ENCODE results near the gene SKAP1.
"Not testable (repeated sequence)": the region's sequence is repeated elsewhere in the genome, so short reads cannot be mapped to it uniquely, and the experiment has no call there.

Gene SKAP1

DNA sequence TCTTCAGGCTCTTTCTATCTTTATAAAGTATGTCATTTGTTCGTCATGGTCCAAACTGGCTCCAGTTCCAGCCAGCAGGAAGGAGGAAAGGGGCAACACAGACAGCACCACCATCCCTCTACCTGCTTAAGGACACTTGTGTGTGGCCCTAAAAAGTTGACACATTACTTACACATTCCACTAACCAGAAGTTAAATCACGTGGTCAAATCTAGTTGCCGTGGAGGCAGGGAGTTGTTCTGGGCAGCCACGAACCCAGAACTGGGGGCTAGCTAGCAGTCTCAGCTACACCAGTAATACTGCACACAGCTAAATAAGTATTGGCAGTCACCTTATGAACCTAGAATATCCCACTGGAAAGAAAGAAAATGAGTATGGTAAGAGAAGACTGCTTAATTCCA lies 218.2 kb downstream of the SKAP1 start:
- DNase-seq (ENCODE audit: low read depth in 2 of 2): no peak

DNA sequence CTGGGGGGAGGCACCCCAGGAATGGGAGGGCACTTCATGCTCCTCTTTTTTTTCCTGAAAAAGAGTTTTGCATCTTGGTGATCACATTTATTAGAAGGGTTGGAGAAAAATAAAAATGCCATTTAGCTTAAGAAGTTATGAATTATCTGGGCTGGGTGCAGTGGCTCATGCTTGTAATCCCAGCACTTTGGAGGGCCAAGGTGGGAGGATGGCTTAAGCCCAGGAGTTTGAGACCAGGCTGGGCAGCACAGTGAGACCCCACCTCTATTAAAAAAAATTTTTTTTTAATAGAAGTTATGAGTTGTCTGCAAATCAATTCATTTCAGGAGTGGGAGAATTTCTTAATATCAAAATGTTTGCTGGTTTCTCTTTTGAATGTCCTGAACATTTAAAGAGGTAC lies 219.0 kb downstream of the SKAP1 start:
- no peak for DNase-seq (ENCODE audit: low read depth in 2 of 2)

DNA sequence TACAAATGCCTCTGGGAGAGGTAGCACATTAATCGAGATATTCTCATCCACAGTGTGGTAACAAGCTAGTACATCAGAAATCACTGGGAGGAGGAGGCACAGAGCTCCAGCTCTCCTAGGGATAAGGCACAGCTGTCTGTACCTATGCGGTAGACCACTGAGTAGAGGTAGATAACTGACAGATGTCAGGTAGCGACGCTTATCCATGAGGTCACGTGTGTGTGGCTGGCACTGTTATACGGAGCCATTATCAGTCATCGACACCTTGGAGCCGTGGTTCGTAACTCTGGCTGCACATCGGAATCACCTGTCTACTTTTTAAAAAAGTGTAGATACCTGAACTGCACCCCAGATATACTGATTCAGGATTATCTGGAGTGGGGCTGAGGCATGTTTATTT lies 220.0 kb downstream of the SKAP1 start:
- DNase-seq (ENCODE audit: low read depth in 2 of 2): no peak

DNA sequence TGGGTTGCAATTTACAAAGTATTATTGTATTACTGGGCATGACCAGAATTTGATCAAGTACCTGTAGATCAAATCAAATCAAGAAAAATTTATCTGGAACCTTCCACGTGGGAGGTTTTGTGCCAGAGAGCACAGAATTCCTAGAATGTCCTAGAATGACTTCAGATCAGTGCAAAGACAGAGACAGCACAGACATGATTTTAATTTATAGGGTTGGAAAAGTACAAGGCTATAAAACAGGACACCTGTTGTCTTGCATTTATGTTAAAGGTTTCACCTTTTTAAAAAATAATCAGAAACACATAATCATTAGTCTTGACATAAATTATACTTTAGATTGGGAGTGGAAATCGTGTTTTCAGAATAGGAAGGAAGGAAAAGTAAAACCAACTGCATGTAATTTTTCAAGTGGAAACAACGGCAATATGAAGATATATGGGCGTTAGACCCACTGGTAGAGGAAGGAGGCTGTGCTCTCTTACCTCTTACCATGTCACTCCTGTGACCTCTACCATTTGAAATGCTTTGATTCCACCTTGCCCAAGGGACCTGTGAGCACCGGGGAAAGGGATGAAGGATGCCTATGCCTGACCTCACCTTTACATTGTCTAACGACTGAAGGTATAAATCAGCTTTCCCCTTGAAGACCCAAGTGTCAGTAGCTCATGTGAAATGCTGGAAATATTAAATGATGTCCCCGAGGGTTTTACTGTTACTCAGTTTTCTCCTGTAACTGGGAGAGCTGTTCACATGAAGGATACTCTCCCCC lies 222.1 kb downstream of the SKAP1 start:
- DNase-seq (ENCODE audit: low read depth in 2 of 2): no peak

DNA sequence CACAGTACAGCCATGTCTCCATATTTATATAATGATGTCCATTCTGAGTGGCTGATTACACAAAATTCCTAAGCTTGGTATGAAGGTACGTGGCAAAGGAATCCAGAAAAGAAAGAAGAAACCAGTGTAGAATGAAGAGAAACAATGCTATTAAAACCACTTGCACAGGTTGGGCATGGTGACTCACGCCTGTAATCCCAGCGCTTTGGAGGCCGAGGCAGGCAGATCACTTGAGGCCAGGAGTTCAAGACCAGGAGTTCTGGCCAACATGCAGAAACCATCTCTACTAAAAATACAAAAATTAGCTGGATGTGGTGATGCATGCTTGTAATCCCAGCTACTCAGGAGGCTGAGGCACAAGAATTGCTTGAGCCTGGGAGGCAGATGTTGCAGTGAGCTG lies 223.0 kb downstream of the SKAP1 start:
- not testable (repeated sequence) for DNase-seq (ENCODE audit: low read depth in 2 of 2)

DNA sequence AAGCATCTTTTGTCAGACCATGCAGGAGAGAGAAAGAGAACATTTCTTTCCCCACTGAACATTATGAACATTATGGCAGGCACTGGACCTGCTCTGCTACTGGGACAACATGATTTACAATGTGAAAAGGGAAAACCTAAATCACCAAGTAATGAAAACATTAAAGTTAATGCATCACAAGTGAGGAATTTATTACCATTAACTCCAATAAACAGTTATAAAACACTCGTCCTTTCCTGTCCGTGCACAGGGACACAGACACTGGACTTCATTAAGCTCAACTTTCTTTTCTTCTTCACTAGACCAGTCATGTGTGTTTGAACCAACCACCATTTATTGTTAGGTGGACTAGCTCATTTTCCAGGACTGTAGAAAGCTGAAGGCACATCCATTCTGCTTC lies 227.1 kb downstream of the SKAP1 start:
- DNase-seq (ENCODE audit: low read depth in 2 of 2): no peak

DNA sequence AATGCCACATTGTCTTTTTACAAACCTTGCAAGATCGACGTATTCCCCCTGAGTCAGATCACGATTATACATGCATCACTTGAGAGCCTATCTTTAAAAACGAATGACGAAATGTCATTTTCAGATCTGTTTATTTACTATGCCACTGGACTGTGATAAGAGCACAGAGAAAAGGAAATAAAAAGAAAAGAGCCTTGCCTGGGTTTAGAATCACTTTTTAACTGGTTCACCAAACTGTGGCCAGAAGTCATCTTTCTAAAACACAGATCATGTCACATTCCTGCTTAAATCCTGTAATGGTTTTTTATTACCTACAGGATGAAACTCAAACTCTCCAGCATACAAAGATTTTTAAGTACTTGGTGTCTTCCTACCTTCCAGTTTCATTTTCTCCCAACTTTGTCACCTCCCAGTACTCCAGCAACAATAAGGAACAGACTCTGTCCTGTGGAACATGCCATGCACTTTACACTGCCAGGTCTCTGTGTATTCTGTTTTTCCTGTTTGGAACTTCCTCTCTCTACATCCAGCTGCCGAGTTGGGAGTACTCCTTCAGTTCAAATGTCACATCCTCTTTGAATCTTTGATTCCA lies 231.0 kb downstream of the SKAP1 start:
- DNase-seq (ENCODE audit: low read depth in 2 of 2): no peak

DNA sequence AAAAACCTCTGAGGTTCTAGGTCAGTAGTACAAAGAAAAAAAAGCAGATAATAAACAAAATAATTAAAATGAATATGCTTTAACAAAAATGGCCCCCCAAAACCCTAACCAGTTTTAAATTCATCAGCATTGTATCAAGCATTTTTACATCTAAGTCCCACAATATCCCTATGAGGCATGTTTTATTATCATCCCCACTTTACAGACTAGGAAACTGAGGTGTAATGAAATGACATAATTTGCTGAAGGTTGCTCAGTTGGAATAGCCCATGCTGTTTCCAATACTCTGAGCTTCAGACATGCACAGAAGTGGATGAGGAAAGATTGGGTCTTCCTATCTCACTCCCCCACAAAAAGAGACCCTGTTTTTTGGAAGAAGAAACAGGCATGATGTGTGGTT lies 234.1 kb downstream of the SKAP1 start:
- DNase-seq (ENCODE audit: low read depth in 2 of 2): no peak

DNA sequence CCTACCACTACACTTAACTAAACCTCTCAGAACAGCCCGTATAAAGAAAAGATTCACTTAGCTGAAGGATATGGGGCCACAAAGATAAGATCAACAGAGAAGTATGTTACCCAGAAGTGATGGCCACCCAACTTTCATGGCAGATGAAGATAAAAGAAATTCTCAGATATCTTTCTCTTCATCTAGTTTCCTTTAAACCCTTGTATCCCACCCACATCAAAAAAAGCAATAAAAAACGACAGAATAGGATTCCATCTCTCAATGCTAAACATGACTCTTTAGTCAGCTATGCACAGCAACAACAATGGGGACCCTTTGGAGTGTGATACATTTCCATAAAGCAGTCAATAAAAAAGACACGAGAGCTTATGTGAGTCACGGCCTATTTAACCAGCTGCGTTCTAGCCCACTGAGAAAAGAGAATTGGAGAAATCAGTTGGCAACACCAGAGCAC lies 235.9 kb downstream of the SKAP1 start:
- no peak for DNase-seq (ENCODE audit: low read depth in 2 of 2)

DNA sequence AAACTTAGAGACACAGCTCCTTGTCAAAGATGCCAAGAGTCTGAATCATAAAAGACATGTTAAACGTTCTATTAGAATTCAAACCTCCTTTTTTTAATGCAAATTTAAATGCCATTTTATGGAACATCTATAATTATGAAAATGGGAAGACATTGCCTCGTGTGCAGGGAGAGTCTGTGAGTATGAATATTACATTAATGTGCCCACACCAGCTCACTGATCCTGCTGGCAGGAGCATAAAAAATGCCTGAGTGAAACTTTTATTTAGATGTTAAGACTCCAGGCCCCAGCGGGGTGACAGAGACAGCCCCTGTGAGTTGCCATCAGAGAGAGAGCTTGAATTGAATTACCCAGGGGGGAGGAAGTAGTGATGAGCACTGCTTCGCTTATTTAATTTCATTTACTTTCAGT lies 237.7 kb downstream of the SKAP1 start:
- DNase-seq (ENCODE audit: low read depth in 2 of 2): no peak

DNA sequence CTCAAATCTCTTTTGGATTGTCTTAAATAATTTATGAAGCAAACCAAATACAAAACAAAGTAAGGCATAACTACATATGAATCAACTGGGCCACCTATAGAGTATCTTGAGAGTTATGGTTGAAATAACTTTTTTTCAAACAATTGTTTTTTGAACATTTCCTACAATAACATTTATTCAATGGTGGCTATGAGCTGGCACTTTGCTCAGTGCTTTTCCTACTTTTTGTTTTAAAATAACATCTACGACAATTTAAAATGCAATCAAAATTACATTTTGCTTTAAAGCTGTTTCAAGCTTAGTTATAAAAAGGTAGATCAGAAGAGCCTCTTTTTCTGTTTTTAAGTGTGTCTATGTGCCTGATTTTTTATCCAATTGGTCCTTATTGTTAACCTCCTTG lies 238.7 kb downstream of the SKAP1 start:
- no peak for DNase-seq (ENCODE audit: low read depth in 2 of 2)

DNA sequence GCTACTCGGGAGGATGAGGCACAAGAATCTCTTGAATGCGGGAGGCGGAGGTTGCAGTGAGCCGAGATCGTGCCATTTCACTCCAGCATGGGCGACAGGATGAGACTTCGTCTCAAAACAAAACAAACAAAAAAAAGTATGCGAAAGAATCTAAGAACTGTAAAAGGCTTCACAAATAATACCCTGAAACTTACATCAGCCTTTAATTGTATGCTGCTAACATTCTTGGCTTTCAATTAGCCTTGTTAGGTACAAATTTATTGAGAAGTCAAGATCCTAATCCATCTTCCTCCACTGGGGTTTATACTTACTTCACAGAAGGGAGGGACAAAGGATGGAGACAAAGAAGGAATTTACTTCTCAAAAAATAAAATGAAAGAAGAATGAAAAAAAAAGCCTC lies 239.1 kb downstream of the SKAP1 start:
- DNase-seq (ENCODE audit: low read depth in 2 of 2): no peak

DNA sequence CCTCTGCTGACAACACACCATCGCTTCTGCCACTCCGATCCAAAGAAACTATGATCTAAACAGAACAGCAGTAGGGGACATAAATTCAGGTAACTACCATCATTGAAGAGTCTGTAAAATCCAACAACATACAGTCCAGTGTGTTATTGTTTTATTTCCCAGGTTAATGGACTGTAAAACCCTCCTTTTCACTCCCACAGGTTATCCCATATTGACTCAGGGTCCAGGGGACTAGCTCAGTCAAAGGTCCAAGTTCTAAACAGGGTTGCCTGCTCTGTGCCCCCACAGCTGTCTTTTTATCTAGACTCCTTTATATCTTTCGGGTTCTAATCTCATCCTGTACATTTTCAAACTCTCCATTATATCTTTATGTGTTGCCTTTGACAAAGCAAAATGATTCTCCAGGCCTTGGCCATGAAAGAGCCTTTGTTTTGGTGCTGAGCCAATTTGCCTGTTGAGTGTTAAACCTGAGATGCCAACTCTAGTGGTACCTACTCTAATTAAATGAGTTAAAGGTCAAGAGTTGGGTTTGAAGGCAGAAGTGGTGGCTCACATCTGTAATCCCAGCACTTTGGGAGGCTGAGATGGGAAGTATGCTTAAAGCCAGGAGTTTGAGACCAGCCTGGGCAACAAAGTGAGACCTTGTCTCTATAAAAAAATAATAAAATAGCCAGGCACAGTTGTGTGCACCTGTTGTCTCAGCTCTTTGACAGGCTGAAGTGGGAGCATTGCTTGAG lies 242.0 kb downstream of the SKAP1 start:
- DNase-seq (ENCODE audit: low read depth in 2 of 2): no peak

DNA sequence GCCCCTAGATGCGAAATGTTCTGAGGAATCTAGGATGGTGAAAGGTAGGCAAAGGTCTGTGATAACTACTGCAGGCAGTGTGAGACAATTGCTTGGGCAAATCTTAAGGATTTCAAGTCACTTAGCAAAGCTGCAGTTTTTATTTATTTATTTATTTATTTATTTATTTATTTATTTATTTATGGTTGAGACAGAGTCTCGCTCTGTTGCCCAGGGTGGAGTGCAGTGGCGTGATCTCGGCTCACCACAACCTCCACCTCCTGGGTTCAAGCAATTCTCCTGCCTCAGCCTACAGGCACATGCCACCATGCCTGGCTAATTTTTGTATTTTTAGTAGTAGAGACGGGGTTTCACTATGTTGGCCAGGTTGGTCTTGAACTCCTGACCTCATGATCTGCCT lies 243.7 kb downstream of the SKAP1 start:
- not testable (repeated sequence) for DNase-seq (ENCODE audit: low read depth in 2 of 2)

DNA sequence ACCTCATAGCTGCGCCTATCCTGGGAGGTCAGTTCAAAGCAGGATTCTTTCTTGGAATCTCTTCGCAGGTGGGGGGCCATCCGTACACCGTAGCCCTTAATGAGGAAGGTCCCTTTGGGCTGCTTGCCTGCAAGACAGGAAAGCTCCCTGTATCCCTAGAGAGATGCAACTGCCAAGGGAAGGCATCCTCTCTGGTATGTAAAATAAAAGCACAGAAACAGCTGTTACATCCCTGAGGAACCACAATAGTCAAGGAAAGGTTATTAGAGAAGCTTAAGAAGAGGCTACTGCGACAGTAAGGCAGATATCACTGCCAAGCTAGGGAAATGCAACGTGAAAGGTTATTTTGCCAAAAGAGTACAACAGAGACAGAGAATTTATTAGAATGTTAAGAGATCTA lies 245.3 kb downstream of the SKAP1 start:
- DNase-seq (ENCODE audit: low read depth in 2 of 2): no peak

DNA sequence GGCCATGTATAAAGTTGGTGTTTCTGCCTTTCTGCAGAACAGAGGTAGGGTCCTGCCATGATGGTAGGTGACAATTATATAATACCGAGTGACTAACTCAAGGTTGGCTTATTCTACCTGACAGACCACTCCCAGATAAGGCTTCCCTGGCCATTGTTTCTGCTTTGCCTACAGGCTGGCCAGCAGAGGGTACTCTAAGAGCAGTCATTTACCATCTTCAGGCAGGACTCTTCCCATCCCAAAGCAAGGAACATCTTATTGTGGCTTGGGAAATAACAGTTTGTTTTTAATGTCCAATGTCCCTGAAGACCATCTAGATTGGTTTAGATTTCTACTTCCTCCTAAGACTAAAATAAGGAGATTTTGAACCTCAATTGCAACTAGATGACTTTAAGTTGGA lies 248.4 kb downstream of the SKAP1 start:
- no peak for DNase-seq (ENCODE audit: low read depth in 2 of 2)

DNA sequence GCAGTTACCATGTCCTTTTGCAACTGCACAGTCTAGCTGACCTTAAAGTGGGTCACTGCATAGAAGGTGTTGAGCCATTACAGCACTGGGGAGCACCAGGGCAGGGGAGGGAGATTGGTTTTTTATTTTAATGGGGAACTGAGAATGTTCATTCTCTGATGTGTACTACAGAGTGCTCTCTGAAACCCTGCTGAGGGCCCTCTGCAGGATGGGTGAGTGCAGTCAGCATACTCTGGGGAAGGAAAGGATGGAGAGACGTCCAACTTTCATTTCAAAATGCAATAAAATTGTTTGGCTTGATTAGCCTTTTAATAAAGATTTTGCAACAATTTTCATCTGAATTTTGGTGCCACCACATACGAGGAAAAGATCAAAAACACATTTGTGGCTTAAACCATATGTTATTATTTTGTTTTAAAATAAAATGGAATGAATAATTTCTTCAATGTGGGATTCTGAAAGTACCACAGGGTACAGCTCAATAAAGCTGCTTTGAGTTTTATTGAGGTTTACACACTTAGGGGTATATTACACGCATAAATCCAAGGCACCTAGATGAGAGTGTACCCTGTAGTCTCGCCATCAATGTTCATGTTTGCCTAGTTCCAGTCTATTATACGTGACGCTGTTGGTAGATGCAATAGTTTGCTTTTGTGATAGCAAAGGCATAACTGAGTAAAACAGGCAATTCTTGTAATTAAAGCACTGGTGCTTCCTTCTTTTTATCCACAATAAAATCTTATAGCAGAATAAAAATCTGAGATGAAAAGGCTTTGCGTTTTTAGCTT lies 249.0 kb downstream of the SKAP1 start:
- no peak for DNase-seq (ENCODE audit: low read depth in 2 of 2)

DNA sequence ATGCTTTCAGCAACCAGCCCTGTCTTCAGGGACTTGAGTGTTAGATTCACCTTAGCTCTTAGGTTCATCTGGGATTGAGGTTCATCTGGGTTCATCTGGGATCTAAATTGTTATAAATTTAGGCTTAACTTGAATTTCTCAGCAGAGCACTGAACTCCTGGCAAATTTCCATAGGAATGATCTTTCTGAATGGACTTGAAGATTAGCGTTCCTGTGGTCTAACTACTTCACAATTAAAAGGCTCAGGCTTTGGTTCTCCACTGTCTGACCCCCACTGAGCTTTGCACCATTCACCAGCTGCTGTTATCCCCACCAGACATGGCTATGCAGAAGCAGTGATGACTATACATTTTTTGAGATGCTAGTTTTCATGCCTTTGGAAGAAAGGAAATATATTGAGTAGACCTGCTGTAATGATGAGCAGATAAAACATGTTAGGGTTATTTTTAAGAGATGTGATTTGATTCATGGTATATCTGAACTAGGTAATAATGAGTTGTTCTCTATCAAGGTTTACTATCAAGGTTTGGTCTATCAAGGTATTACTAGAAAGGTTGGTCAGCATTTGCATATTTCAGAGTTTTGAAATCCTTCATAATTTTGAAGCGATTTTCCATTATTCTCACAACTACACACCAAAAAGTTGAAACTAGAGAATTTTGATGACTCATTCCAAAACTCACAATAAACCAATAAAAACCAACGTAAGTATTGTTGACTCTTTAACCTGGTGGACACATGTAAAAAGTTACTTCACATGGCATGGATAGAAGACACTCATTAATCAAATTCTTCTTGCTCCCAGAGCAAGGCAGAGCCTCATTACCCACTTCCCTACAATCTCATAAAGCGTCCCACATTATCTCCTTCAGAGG lies 250.7 kb downstream of the SKAP1 start:
- no peak for DNase-seq (ENCODE audit: low read depth in 2 of 2)

DNA sequence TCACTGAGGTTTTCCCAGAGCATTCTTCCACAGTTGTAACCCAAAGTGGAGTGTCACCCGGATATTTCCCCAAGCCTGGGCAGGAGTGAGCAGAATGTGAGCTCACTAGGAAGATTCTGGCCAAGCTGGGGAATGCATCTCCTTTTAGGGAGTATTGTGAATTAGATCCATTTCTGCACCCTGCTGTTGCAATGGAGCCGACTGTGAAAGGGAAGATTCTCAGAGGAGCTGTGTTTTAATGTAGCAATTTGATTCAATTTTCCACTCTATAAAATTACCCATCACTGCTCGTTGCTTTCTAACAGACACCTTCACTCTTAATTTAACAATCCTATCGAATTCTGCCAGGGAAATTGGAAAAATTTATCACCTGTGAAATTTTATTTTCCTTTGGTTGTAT lies 251.7 kb downstream of the SKAP1 start:
- no peak for DNase-seq (ENCODE audit: low read depth in 2 of 2)

DNA sequence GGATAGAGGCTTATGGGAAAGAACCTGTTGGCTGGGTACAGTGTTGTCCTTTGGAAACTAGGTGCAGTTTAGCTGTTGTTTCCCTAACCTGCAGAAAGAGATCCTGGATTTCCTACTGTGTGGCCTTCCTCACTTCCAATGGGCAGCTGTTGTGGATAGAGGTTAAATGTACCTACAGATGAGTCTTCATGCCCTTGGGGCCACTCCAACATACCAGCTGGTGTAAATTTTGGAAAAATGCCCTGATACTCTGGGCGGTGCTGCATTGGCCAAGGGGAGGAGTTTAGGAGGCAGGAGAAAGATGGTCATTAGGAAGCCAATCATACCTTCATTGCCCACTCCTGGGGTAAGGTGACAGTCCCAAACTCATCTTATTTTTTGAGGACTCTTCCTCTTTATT lies 252.2 kb downstream of the SKAP1 start:
- no peak for DNase-seq (ENCODE audit: low read depth in 2 of 2)

DNA sequence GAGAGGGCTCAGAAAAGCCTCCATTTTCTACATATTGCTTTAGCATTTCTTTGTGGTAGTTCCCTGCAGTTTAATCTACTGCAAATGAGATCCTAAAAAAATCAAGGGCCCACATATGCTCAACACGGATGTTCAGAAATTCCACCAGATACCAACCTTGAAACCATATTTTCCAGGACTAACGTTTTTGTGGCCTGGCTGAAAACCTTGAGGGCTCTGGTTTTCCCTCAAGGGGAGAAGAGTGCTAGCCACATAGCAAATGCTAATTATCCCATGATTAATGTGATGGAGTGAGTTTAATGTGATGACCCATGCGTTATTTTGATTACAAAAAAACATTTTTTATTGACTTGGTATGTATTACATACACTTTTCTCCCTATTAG lies 253.6 kb downstream of the SKAP1 start:
- DNase-seq (ENCODE audit: low read depth in 2 of 2): no peak

Data from stimulated activated CD8-positive, alpha-beta memory T cell treated with anti-CD3 and anti-CD28 coated beads, Interleukin-15, amount 100 ng/mL, for 48 hours (primary cell).